Testis (tissue), 5 donors: Measurements from ENCODE around the gene MED16. TPM values are rescaled to one million over a fixed set of nuclear protein-coding genes. Genes with fewer than 3 reads are reported as not detected.

ENCODE experiments used
- DNase-seq: peaks from one replicate; pipeline ENCODE4 v3.0.0-alpha.2; 2019
- H3K27ac ChIP-seq, 2 donors: fragments of 200-600 bp; sonication (generic); one replicate each; pipeline ENCODE4 v1.5.1; 2019
- H3K27me3 ChIP-seq: fragments of 200-600 bp; sonication (generic); one replicate; pipeline ENCODE4 v1.5.1; 2019
- H3K36me3 ChIP-seq: fragments of 200-600 bp; sonication (generic); one replicate; pipeline ENCODE4 v1.5.1; 2017; ENCODE audit warnings: low read depth; ENCODE audit errors: missing control alignments
- H3K4me1 ChIP-seq: fragments of 200-600 bp; sonication (generic); one replicate; pipeline ENCODE4 v1.5.1; 2019
- H3K4me3 ChIP-seq, 2 donors: fragments of 200-600 bp; sonication (generic); one replicate each; pipeline ENCODE4 v1.5.1; 2017 to 2019
- H3K9me3 ChIP-seq: fragments of 200-600 bp; sonication (generic); one replicate; pipeline ENCODE4 v1.5.1; 2017
- CTCF ChIP-seq, 3 experiments: fragments of 450-650 bp in 2 of 3; fragments of 200-600 bp in 1 of 3; sonication (generic) in 1 of 3; IDR thresholded peaks; one replicate each; pipeline ENCODE4 v1.5.1; 2016 to 2019; ENCODE audit warnings: antibody characterized with exemption in 3 of 3, mild to moderate bottlenecking in 2 of 3, moderate library complexity in 1 of 3
- POLR2A ChIP-seq: fragments of 450-650 bp; IDR thresholded peaks from one replicate; pipeline ENCODE4 v1.6.1; 2017; ENCODE audit warnings: antibody characterized with exemption, mild to moderate bottlenecking, moderate library complexity
- WGBS, 2 donors: methylation state at CpG; one replicate each; pipeline ENCODE4 v1.1.5; 2018; 5-methylcytosine and 5-hydroxymethylcytosine counted together
- intact Hi-C: fragments of 100-400 bp; cut with DNase I; formaldehyde crosslinking; loops from one replicate; pipeline ENCODE4 v1.15.1; 2023; ENCODE audit warnings: low total_unique reads
- long read RNA-seq, 2 donors: transcript quantifications; one replicate each; lab custom pipeline, GENCODE V29; 2026
- polyA plus RNA-seq: library from polyadenylated mRNA; stranded (reverse); fragments of 350-450 nt; fragmentation: Illumina TruSeq; extraction: RNeasy Lipid Tissue Mini Kit (QIAGEN cat#74804); gene quantifications from one replicate; pipeline ENCODE4 v1.2.3, GENCODE V29; 2014; ENCODE audit warnings: low read depth, low replicate concordance; ENCODE audit not compliant: insufficient read depth
- total RNA-seq, 2 donors: library from RNA; depleted of rRNA; stranded (reverse); fragments of >200 nt; gene quantifications; one replicate each; pipeline ENCODE4 v1.2.3, GENCODE V29; 2016

MED16 gene, protein sequence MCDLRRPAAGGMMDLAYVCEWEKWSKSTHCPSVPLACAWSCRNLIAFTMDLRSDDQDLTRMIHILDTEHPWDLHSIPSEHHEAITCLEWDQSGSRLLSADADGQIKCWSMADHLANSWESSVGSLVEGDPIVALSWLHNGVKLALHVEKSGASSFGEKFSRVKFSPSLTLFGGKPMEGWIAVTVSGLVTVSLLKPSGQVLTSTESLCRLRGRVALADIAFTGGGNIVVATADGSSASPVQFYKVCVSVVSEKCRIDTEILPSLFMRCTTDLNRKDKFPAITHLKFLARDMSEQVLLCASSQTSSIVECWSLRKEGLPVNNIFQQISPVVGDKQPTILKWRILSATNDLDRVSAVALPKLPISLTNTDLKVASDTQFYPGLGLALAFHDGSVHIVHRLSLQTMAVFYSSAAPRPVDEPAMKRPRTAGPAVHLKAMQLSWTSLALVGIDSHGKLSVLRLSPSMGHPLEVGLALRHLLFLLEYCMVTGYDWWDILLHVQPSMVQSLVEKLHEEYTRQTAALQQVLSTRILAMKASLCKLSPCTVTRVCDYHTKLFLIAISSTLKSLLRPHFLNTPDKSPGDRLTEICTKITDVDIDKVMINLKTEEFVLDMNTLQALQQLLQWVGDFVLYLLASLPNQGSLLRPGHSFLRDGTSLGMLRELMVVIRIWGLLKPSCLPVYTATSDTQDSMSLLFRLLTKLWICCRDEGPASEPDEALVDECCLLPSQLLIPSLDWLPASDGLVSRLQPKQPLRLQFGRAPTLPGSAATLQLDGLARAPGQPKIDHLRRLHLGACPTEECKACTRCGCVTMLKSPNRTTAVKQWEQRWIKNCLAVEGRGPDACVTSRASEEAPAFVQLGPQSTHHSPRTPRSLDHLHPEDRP
- 100 to 1,000 TPM in 1 of 2 donors, 10 to 100 TPM in 1; 94.7 to 124 TPM for total RNA-seq
- 50.7 TPM for polyA plus RNA-seq
- long read RNA-seq, donor 1, transcript MED16-204 (15 exons, 3,420 nt) = major isoform, 12 of 31 reads
- long read RNA-seq, donor 1, partial matches to known transcripts = 19 of 31 reads
- long read RNA-seq, donor 1, other reads (novel, unspliced or antisense) = 0 of 31 reads
- long read RNA-seq, donor 2, partial matches to known transcripts = 0 of 2 reads
- long read RNA-seq, donor 2, other reads (novel, unspliced or antisense) = 0 of 2 reads

DNA sequence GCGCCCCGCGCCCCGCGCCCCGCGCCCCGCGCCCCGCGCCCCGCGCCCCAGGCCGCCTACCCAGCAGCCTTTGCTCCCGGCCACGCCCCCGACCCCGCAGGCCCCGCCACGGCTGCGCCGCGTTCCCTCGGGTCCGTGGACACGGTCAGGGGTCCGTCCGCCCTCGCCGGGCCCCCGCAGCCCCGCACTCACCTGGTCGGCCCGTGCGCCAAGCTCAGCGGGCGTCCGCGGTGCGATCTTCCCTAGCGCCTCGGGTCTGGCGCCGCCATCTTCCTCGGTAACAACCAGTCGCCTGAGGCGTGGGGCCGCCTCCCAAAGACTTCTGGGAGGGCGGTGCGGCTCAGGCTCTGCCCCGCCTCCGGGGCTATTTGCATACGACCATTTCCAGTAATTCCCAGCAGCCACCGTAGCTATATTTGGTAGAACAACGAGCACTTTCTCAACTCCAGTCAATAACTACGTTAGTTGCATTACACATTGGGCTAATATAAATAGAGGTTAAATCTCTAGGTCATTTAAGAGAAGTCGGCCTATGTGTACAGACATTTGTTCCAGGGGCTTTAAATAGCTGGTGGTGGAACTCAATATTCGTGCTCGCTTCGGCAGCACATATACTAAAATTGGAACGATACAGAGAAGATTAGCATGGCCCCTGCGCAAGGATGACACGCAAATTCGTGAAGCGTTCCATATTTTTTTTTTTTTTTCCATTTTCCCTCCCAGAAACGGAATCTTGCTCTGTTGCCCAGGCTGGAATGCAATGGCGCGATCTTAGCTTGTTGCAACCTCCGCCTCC, at the start of gene MED16, which contains the start of gene RNU6-9:
MED16 (minus strand) TSS at position 294 of the 796 bp plus-strand sequence. CDS start 2,056 bp downstream, outside the sequence.
RNU6-9 (plus strand) TSS at position 591 of the 796 bp plus-strand sequence.
- Histone ChIP-seq H3K9me3 (no peaks in the 10 kb centered on the region), H3K36me3 (no peaks in the 10 kb centered on the region), H3K4me1 (peaks cover 4% of the 10 kb centered on the region), H3K27me3 (no peaks in the 10 kb centered on the region), H3K4me3 (peak within 1 kb of the TSS; percentile 81 to 90), H3K27ac (peak within 1 kb of the TSS; percentile 88 to 93)
- intact Hi-C loops = no loop called here
- peak in 2 of 3 experiments; percentile 2 to 4 for TF ChIP-seq CTCF (IDR thresholded peaks at IDR 0.05)
- peak; percentile 39 for TF ChIP-seq POLR2A
- WGBS, 2 donors = 0 to 1% methylated on average over 21 to 60 of the region's 69 CpGs
- peak; percentile 96 for DNase-seq

DNA sequence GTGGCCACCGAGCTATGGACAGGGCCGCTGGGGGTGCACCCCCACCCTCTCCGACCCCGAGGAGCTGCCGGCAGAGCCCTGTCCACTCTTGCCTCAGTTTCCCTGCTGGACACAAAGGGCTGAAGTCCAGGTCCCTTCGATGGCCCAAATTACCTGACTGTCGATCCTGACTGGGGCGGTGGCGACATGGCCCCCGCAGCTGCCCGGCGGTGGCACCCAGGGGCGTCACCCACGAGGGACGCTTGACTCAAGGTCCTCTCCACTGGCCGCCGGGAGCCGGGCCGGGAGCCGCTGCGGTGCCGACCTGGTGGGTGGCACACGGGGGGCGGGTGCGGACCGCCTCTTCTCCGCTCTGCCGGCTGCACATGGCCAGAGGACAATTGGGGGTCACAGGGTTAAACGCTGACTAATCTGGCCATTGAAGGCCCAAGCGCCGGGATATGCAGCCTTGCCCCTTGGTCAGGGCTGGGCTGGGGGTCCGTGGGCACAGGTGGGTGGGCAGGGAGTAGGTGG, 49.2 kb upstream of the MED16 start:
- Histone ChIP-seq H3K36me3 (no peaks in the 10 kb centered on the region), H3K4me1 (peaks cover 18% of the 10 kb centered on the region), H3K27me3 (no peaks in the 10 kb centered on the region), H3K4me3 (no peak overlapping the region), H3K27ac (no peak overlapping the region), H3K9me3 (no peaks in the 10 kb centered on the region)
- DNase-seq = no peak
- WGBS, 2 donors = 94 to 100% methylated on average over 1 to 32 of the region's 32 CpGs
- intact Hi-C loops = no loop called here
- TF ChIP-seq CTCF (IDR thresholded peaks at IDR 0.05) (no peak), POLR2A (no peak)

DNA sequence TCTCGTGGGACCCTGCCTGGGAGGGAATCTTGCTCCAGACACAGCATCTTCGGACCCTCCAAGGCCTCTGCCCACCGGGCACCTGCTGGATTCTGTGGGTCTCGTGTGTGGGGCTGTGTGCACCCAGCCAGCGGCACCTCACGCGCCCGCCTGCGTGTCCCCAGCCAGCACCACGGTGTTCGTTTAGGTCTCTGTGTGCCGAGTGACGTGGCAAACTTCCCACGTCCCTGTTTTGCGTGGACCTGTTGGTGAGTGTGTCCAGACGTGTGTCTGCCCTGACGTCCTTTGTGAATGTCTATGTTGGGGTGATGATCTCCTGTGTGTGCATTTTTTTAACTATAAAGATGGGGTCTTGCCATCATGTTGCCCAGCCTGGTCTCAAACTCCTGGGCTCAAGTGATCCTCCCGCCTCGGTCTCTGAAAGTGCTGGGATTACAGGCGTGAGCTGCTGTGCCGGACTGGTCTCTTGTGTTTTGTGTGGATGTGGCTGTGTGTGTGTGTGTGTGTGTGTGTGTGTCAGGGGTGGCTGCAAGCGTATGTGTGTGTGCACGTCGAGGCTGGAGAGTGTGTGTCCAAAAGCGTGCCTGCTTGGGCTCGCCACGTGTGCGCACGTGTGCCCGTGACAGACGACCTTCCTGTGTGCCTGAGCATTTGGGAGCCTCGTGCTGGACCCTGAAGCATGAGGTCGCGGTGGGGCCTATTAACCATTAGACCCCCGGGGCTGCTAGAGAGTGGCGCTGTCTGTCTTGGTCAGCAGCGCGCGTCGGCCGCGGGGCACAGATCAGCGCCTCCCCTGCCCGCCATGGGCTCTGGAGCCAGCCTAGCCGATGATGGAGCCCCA, 48.5 kb upstream of the MED16 start:
- Histone ChIP-seq H3K27me3 (no peaks in the 10 kb centered on the region), H3K9me3 (no peaks in the 10 kb centered on the region), H3K4me3 (no peak overlapping the region), H3K36me3 (no peaks in the 10 kb centered on the region), H3K4me1 (peaks cover 18% of the 10 kb centered on the region), H3K27ac (peak overlapping the region in 1 of 2 donors; percentile 31)
- intact Hi-C loops = no loop called here
- no peak for DNase-seq
- no peak for TF ChIP-seq CTCF (IDR thresholded peaks at IDR 0.05)
- no peak for TF ChIP-seq POLR2A
- WGBS, 2 donors = 82 to 86% methylated on average over 12 to 45 of the region's 45 CpGs
